ENCODE data around the gene GNG13.

- no peak for TF ChIP-seq CTCF (IDR thresholded peaks at IDR 0.05; ENCODE audit: insufficient read depth, low read length, poor library complexity, severe bottlenecking)
- no peak for TF ChIP-seq EZH2phosphoT487 (conservative IDR thresholded peaks at IDR 0.05; ENCODE audit: low read length)
Measured at GRCh38 chr16:821751-822150, 21.2 kb upstream of the GNG13 start.
